SJSA1 (cell line): ENCODE measurements around the gene HPS5. TPM values are rescaled to one million over a fixed set of nuclear protein-coding genes. Genes with fewer than 3 reads are reported as not detected.

ENCODE experiments used
- DNase-seq, 2 experiments: peaks; one replicate each; pipeline ENCODE4 v3.0.0-alpha.2; 2015 to 2020; ENCODE audit warnings: low spot score in 2 of 2, low read depth in 1 of 2
- H3K27ac ChIP-seq: fragments of 250-450 bp; sonication (Bioruptor Pico); 2 replicates; pipeline ENCODE4 v1.5.1; 2020; ENCODE audit warnings: mild to moderate bottlenecking, moderate library complexity
- H3K27me3 ChIP-seq: fragments of 250-450 bp; sonication (Bioruptor Pico); replicated peaks from 2 replicates; pipeline ENCODE4 v1.5.1; 2020; ENCODE audit warnings: mild to moderate bottlenecking, moderate library complexity
- H3K36me3 ChIP-seq: fragments of 250-450 bp; sonication (Bioruptor Pico); 2 replicates; pipeline ENCODE4 v1.5.1; 2020; ENCODE audit warnings: mild to moderate bottlenecking
- H3K4me1 ChIP-seq: fragments of 250-450 bp; sonication (Bioruptor Pico); replicated peaks from 2 replicates; pipeline ENCODE4 v1.6.1; 2021; ENCODE audit warnings: mild to moderate bottlenecking
- H3K4me3 ChIP-seq: fragments of 250-450 bp; sonication (Bioruptor Pico); 2 replicates; pipeline ENCODE4 v1.5.1; 2020; ENCODE audit warnings: mild to moderate bottlenecking
- H3K9me3 ChIP-seq: fragments of 250-450 bp; sonication (Bioruptor Pico); replicated peaks from 2 replicates; pipeline ENCODE4 v1.5.1; 2020; ENCODE audit warnings: mild to moderate bottlenecking
- total RNA-seq: library from RNA; depleted of rRNA; stranded (reverse); fragments of >200 nt; shearing (Covaris generic); gene quantifications from 2 replicates; pipeline ENCODE4 v1.2.3, GENCODE V29; 2014

The HPS5 gene
- total RNA-seq, 1 experiment from 2014 or later: 67.5 TPM

GRCh38 chr11:18312663-18313420, 9.1 kb downstream of the HPS5 start:
- Histone ChIP-seq H3K9me3 (no peaks in the 10 kb centered on the region), H3K4me1 (peaks cover 28% of the 10 kb centered on the region), H3K27ac (peak overlapping the region; percentile 84), H3K36me3 (peaks cover 38% of the 10 kb centered on the region), H3K4me3 (no peak overlapping the region), H3K27me3 (no peaks in the 10 kb centered on the region)
- DNase-seq: peak; percentile 61 to 80

- H3K4me3 ChIP-seq: no peak overlapping the region
- no peaks in the 10 kb centered on the region for H3K27me3 ChIP-seq
- peak overlapping the region; percentile 84 for H3K27ac ChIP-seq
- peaks cover 28% of the 10 kb centered on the region for H3K4me1 ChIP-seq
- DNase-seq: peak in 1 of 2 experiments; percentile 30
- H3K9me3 ChIP-seq: no peaks in the 10 kb centered on the region
- peaks cover 40% of the 10 kb centered on the region for H3K36me3 ChIP-seq
Measured at GRCh38 chr11:18312012-18312411, 9.9 kb downstream of the HPS5 start.

GRCh38 chr11:18310800-18311340, 11.1 kb downstream of the HPS5 start:
- H3K4me3 ChIP-seq: no peak overlapping the region
- peaks cover 52% of the 10 kb centered on the region for H3K36me3 ChIP-seq
- no peaks in the 10 kb centered on the region for H3K9me3 ChIP-seq
- H3K27ac ChIP-seq: no peak overlapping the region
- H3K27me3 ChIP-seq: no peaks in the 10 kb centered on the region
- H3K4me1 ChIP-seq: peaks cover 28% of the 10 kb centered on the region
- no peak for DNase-seq

- peaks cover 28% of the 10 kb centered on the region for H3K4me1 ChIP-seq
- H3K27ac ChIP-seq: no peak overlapping the region
- H3K9me3 ChIP-seq: no peaks in the 10 kb centered on the region
- DNase-seq: no peak
- H3K4me3 ChIP-seq: no peak overlapping the region
- H3K36me3 ChIP-seq: peaks cover 60% of the 10 kb centered on the region
- H3K27me3 ChIP-seq: no peaks in the 10 kb centered on the region
Measured at GRCh38 chr11:18309691-18310090, 12.2 kb downstream of the HPS5 start.

- no peak overlapping the region for H3K4me3 ChIP-seq
- peaks cover 68% of the 10 kb centered on the region for H3K36me3 ChIP-seq
- H3K27ac ChIP-seq: no peak overlapping the region
- no peaks in the 10 kb centered on the region for H3K27me3 ChIP-seq
- peaks cover 18% of the 10 kb centered on the region for H3K4me1 ChIP-seq
- no peaks in the 10 kb centered on the region for H3K9me3 ChIP-seq
- no peak for DNase-seq
Measured at GRCh38 chr11:18308242-18308641, 13.7 kb downstream of the HPS5 start.

- Histone ChIP-seq H3K27ac (no peak overlapping the region), H3K9me3 (no peaks in the 10 kb centered on the region), H3K4me3 (no peak overlapping the region), H3K36me3 (peaks cover 70% of the 10 kb centered on the region), H3K4me1 (peaks cover 11% of the 10 kb centered on the region), H3K27me3 (no peaks in the 10 kb centered on the region)
- no peak for DNase-seq
Measured at GRCh38 chr11:18307461-18308139, 14.3 kb downstream of the HPS5 start.

- H3K27ac ChIP-seq: no peak overlapping the region
- H3K4me3 ChIP-seq: no peak overlapping the region
- no peaks in the 10 kb centered on the region for H3K4me1 ChIP-seq
- peaks cover 72% of the 10 kb centered on the region for H3K36me3 ChIP-seq
- DNase-seq: no peak
- no peaks in the 10 kb centered on the region for H3K27me3 ChIP-seq
- H3K9me3 ChIP-seq: no peaks in the 10 kb centered on the region
Measured at GRCh38 chr11:18304745-18305144, 17.2 kb downstream of the HPS5 start.

GRCh38 chr11:18299721-18300120, 22.2 kb downstream of the HPS5 start:
- Histone ChIP-seq H3K27me3 (no peaks in the 10 kb centered on the region), H3K36me3 (peaks cover 79% of the 10 kb centered on the region)
- DNase-seq: no peak

GRCh38 chr11:18295316-18295715, 26.6 kb downstream of the HPS5 start:
- Histone ChIP-seq H3K9me3 (no peaks in the 10 kb centered on the region), H3K4me1 (no peaks in the 10 kb centered on the region), H3K4me3 (no peak overlapping the region), H3K27me3 (no peaks in the 10 kb centered on the region), H3K27ac (no peak overlapping the region), H3K36me3 (peaks cover 89% of the 10 kb centered on the region)
- DNase-seq: no peak

More at GRCh38 chr11:18299721-18300120, 22.2 kb downstream of the HPS5 start:
- H3K27ac ChIP-seq: no peak overlapping the region
- no peaks in the 10 kb centered on the region for H3K9me3 ChIP-seq
- no peak overlapping the region for H3K4me3 ChIP-seq
- H3K4me1 ChIP-seq: no peaks in the 10 kb centered on the region

GRCh38 chr11:18294862-18295261, 27.1 kb downstream of the HPS5 start:
- no peaks in the 10 kb centered on the region for H3K9me3 ChIP-seq
- peaks cover 89% of the 10 kb centered on the region for H3K36me3 ChIP-seq
- H3K27me3 ChIP-seq: no peaks in the 10 kb centered on the region
- no peak overlapping the region for H3K27ac ChIP-seq
- no peaks in the 10 kb centered on the region for H3K4me1 ChIP-seq
- no peak for DNase-seq
- no peak overlapping the region for H3K4me3 ChIP-seq

- H3K4me3 ChIP-seq: no peak overlapping the region
- peaks cover 79% of the 10 kb centered on the region for H3K36me3 ChIP-seq
- no peak for DNase-seq
Measured at GRCh38 chr11:18288911-18289310, 33.0 kb downstream of the HPS5 start.

GRCh38 chr11:18285841-18286240, 36.1 kb downstream of the HPS5 start:
- H3K9me3 ChIP-seq: no peaks in the 10 kb centered on the region
- DNase-seq: no peak
- no peaks in the 10 kb centered on the region for H3K4me1 ChIP-seq
- H3K4me3 ChIP-seq: no peak overlapping the region
- peaks cover 80% of the 10 kb centered on the region for H3K36me3 ChIP-seq
- no peaks in the 10 kb centered on the region for H3K27me3 ChIP-seq
- no peak overlapping the region for H3K27ac ChIP-seq

More at GRCh38 chr11:18288911-18289310, 33.0 kb downstream of the HPS5 start:
- H3K4me1 ChIP-seq: no peaks in the 10 kb centered on the region
- no peaks in the 10 kb centered on the region for H3K27me3 ChIP-seq
- H3K27ac ChIP-seq: no peak overlapping the region
- no peaks in the 10 kb centered on the region for H3K9me3 ChIP-seq

- H3K4me1 ChIP-seq: no peaks in the 10 kb centered on the region
- peaks cover 80% of the 10 kb centered on the region for H3K36me3 ChIP-seq
- DNase-seq: no peak
- H3K4me3 ChIP-seq: no peak overlapping the region
- no peak overlapping the region for H3K27ac ChIP-seq
- H3K9me3 ChIP-seq: no peaks in the 10 kb centered on the region
- no peaks in the 10 kb centered on the region for H3K27me3 ChIP-seq
Measured at GRCh38 chr11:18282626-18283025, 39.3 kb downstream of the HPS5 start.

GRCh38 chr11:18280438-18281045, 41.4 kb downstream of the HPS5 start:
- Histone ChIP-seq H3K4me3 (no peak overlapping the region), H3K27me3 (no peaks in the 10 kb centered on the region), H3K27ac (no peak overlapping the region), H3K9me3 (no peaks in the 10 kb centered on the region), H3K36me3 (peaks cover 63% of the 10 kb centered on the region), H3K4me1 (no peaks in the 10 kb centered on the region)
- DNase-seq: no peak
